H1 (cell line): ENCODE measurements around the gene ZBTB4. TPM values are rescaled to one million over a fixed set of nuclear protein-coding genes. Genes with fewer than 3 reads are reported as not detected.
A peak's percentile ranks its signal among the peaks of the same experiment; 100 is the strongest.
"Not testable (repeated sequence)": the region's sequence is repeated elsewhere in the genome, so short reads cannot be mapped to it uniquely, and the experiment has no call there.

Experiments used
- CTCF ChIA-PET: fragments of 300-600 bp; sonication (Branson Sonifier 250); formaldehyde crosslinking; loops from one replicate; lab custom pipeline; 2021; ENCODE audit not compliant: partially characterized antibody; lab: Charles Lee
- POLR2A ChIA-PET: fragments of 300-600 bp; sonication (Branson Sonifier 250); formaldehyde crosslinking; loops from one replicate; lab custom pipeline; 2021; ENCODE audit warnings: inconsistent platforms; ENCODE audit not compliant: partially characterized antibody; lab: Charles Lee
- DNase-seq, 2 experiments: peaks; one replicate each; pipeline versions ENCODE4 v3.0.0 to v3.0.0-alpha.2; 2010 to 2022; ENCODE audit warnings: low spot score in 2 of 2, low read depth in 1 of 2, mixed read lengths in 1 of 2
- FAIRE-seq: peaks from 2 replicates; lab custom pipeline; 2011; peaks lifted over from hg19 to GRCh38; lab: Jason Lieb, UNC
- H2AFZ ChIP-seq: 2 replicates; pipeline ENCODE4 v1.8.1; 2012; ENCODE audit warnings: low read length, inconsistent platforms
- H2AK5ac ChIP-seq: 2 replicates; pipeline ENCODE4 v1.6.1; 2013; ENCODE audit warnings: low read depth, low read length
- H2BK120ac ChIP-seq: replicated peaks from 2 replicates; pipeline ENCODE3; 2013; ENCODE audit warnings: low read depth, low read length, inconsistent platforms
- H2BK12ac ChIP-seq: 2 replicates; pipeline ENCODE4 v1.6.1; 2013; ENCODE audit warnings: low read depth, low read length
- H2BK15ac ChIP-seq: 2 replicates; pipeline ENCODE4 v1.6.1; 2013; ENCODE audit warnings: low read length
- H2BK20ac ChIP-seq: 2 replicates; pipeline ENCODE4 v1.6.1; 2013; ENCODE audit warnings: low read length
- H2BK5ac ChIP-seq: 2 replicates; pipeline ENCODE4 v1.6.1; 2013; ENCODE audit warnings: low read depth, low read length
- H3K14ac ChIP-seq: 2 replicates; pipeline ENCODE4 v1.6.1; 2013; ENCODE audit warnings: inconsistent platforms; ENCODE audit not compliant: insufficient read length
- H3K18ac ChIP-seq: 2 replicates; pipeline ENCODE4 v1.6.1; 2013; ENCODE audit warnings: low read length; ENCODE audit errors: extremely low read depth
- H3K23ac ChIP-seq: 2 replicates; pipeline ENCODE4 v1.6.1; 2013; ENCODE audit warnings: inconsistent platforms; ENCODE audit not compliant: insufficient read length
- H3K23me2 ChIP-seq: 2 replicates; pipeline ENCODE4 v1.6.1; 2013; ENCODE audit warnings: low read depth, low read length
- H3K27ac ChIP-seq: 2 replicates; pipeline ENCODE4 v1.6.1; 2011; ENCODE audit warnings: low read depth, low read length, inconsistent platforms
- H3K27me3 ChIP-seq, 4 experiments: replicated peaks in 1 of 4; 1 replicate in 1 of 4; 2 replicates in 3 of 4; pipeline versions ENCODE4 v1.6.1 to v1.8.1; 2011 to 2013; ENCODE audit warnings: low read length in 3 of 4, mild to moderate bottlenecking in 3 of 4, inconsistent platforms in 2 of 4, mixed read lengths in 2 of 4, moderate library complexity in 1 of 4; ENCODE audit not compliant: control insufficient read depth in 3 of 4, insufficient read depth in 3 of 4; ENCODE audit errors: extremely low read depth in 1 of 4
- H3K36me3 ChIP-seq, 4 experiments: 2 replicates each; pipeline versions ENCODE4 v1.6.1 to v1.8.1; 2011 to 2013; ENCODE audit warnings: mild to moderate bottlenecking in 4 of 4, low read length in 3 of 4, moderate library complexity in 2 of 4, control low read depth in 1 of 4, inconsistent platforms in 1 of 4; ENCODE audit not compliant: insufficient read depth in 4 of 4, control insufficient read depth in 2 of 4
- H3K4ac ChIP-seq: replicated peaks from 2 replicates; pipeline ENCODE3; 2013; ENCODE audit warnings: low read length, low read depth, mixed read lengths, inconsistent platforms; ENCODE audit not compliant: insufficient read length
- H3K4me1 ChIP-seq, 4 experiments: replicated peaks in 1 of 4; 1 replicate in 1 of 4; 2 replicates in 3 of 4; pipeline versions ENCODE4 v1.6.1 to v1.8.1; 2011 to 2013; ENCODE audit warnings: low read length in 3 of 4, inconsistent platforms in 2 of 4, mixed read lengths in 1 of 4; ENCODE audit not compliant: insufficient read depth in 4 of 4, control insufficient read depth in 3 of 4
- H3K4me2 ChIP-seq, 2 experiments: 2 replicates each; pipeline versions ENCODE4 v1.6.1 to v1.8.1; 2011 to 2013; ENCODE audit warnings: low read depth in 2 of 2, low read length in 2 of 2, control low read depth in 1 of 2, inconsistent platforms in 1 of 2, mild to moderate bottlenecking in 1 of 2; ENCODE audit not compliant: insufficient read depth in 1 of 2
- H3K4me3 ChIP-seq, 4 experiments: fragments of 200-600, 300-600 bp in 1 of 4; sonication (generic), shearing (Covaris generic), sonication (Bioruptor Twin) in 1 of 4; 2 replicates each; pipeline versions ENCODE4 v1.5.1 to v1.8.1; 2011 to 2016; ENCODE audit warnings: low read length in 4 of 4, low read depth in 3 of 4, control low read depth in 2 of 4, inconsistent platforms in 2 of 4, mild to moderate bottlenecking in 2 of 4, mixed read lengths in 1 of 4, moderate library complexity in 1 of 4; ENCODE audit not compliant: insufficient read depth in 2 of 4; ENCODE audit errors: extremely low read depth in 1 of 4
- H3K56ac ChIP-seq: replicated peaks from 2 replicates; pipeline ENCODE3; 2013; ENCODE audit warnings: low read depth, mild to moderate bottlenecking, mixed read lengths, low read length, inconsistent platforms; ENCODE audit not compliant: insufficient read length
- H3K79me1 ChIP-seq: 2 replicates; pipeline ENCODE4 v1.6.1; 2013; ENCODE audit warnings: low read depth, low read length, control low read depth
- H3K79me2 ChIP-seq, 2 experiments: 2 replicates each; pipeline versions ENCODE4 v1.6.1 to v1.8.1; 2012 to 2013; ENCODE audit warnings: low read length in 2 of 2, mild to moderate bottlenecking in 2 of 2, inconsistent platforms in 1 of 2; ENCODE audit not compliant: insufficient read depth in 2 of 2, control insufficient read depth in 1 of 2
- H3K9ac ChIP-seq, 4 experiments: replicated peaks in 1 of 4; 1 replicate in 1 of 4; 2 replicates in 3 of 4; pipeline versions ENCODE4 v1.6.1 to v1.8.1; 2011 to 2013; ENCODE audit warnings: low read depth in 3 of 4, low read length in 3 of 4, control low read depth in 2 of 4, mild to moderate bottlenecking in 2 of 4, moderate library complexity in 2 of 4, inconsistent platforms in 1 of 4; ENCODE audit errors: extremely low read depth in 1 of 4
- H3K9me3 ChIP-seq, 2 experiments: 2 replicates each; pipeline versions ENCODE4 v1.6.1 to v1.8.1; 2012 to 2013; ENCODE audit warnings: mild to moderate bottlenecking in 2 of 2, moderate library complexity in 2 of 2, control low read depth in 1 of 2, inconsistent platforms in 1 of 2, low read depth in 1 of 2, low read length in 1 of 2, mixed read lengths in 1 of 2; ENCODE audit not compliant: insufficient read depth in 2 of 2
- H4K20me1 ChIP-seq, 2 experiments: replicated peaks in 1 of 2; 2 replicates each; pipeline versions ENCODE3 to v1.8.1; 2011 to 2013; ENCODE audit warnings: inconsistent platforms in 2 of 2, low read length in 2 of 2, mild to moderate bottlenecking in 1 of 2; ENCODE audit not compliant: insufficient read depth in 2 of 2, control insufficient read depth in 1 of 2
- H4K5ac ChIP-seq: 2 replicates; pipeline ENCODE4 v1.6.1; 2013; ENCODE audit warnings: low read length, low read depth, mixed read lengths, inconsistent platforms; ENCODE audit not compliant: insufficient read length
- H4K8ac ChIP-seq: 2 replicates; pipeline ENCODE4 v1.8.0; 2013; ENCODE audit warnings: mild to moderate bottlenecking, moderate library complexity, low read length, inconsistent platforms; ENCODE audit not compliant: insufficient read depth; ENCODE audit errors: extremely low read depth
- H4K91ac ChIP-seq: replicated peaks from 2 replicates; pipeline ENCODE3; 2013; ENCODE audit warnings: low read length, mixed read lengths, inconsistent platforms; ENCODE audit not compliant: insufficient read length
- WGBS, 2 experiments: shearing (Covaris generic) in 1 of 2; methylation state at CpG; one replicate each; pipeline versions ENCODE4 v1.1.6 to v1.1.7; 2013 to 2015; ENCODE audit warnings: low lambda C conversion rate in 2 of 2, mixed read lengths in 2 of 2, inconsistent platforms in 1 of 2, low coverage in 1 of 2, missing lambda C conversion rate in 1 of 2; ENCODE audit not compliant: insufficient replicate concordance in 2 of 2, insufficient coverage in 1 of 2, insufficient read length in 1 of 2; ENCODE audit errors: extremely low coverage in 1 of 2, missing lambda C conversion rate in 1 of 2; 5-methylcytosine and 5-hydroxymethylcytosine counted together
- polyA plus RNA-seq, 7 experiments: library from polyadenylated mRNA; depleted of rRNA in 3 of 7; stranded (reverse) in 5 of 7; unstranded in 2 of 7; fragments of >200 nt in 5 of 7; fragments of 200-250 nt in 2 of 7; gene quantifications; 1 replicate in 5 of 7; 2 replicates in 1 of 7; 4 replicates in 1 of 7; pipeline versions ENCODE4 v1.2.1 to v1.2.3, GENCODE V29; 2011 to 2013; ENCODE audit warnings: missing spikeins in 2 of 7, mixed read lengths in 2 of 7
- total RNA-seq: library from RNA; stranded (reverse); fragmentation: NEBNext Ultra II Directional; extraction: Animal tissue kit (Norgen Biotek cat#: 25700); gene quantifications from 2 replicates; pipeline ENCODE4 v1.2.1, GENCODE V29; 2021

Gene ZBTB4
- total and polyA plus RNA-seq, 2 of the 8 experiments (the other 6 are each of a cell fraction or from before 2014, with no cell fraction given): 5.9 to 10.1 TPM

GRCh38 chr17:7481842-7482741, 2.7 kb upstream of the ZBTB4 start:
- not testable (repeated sequence) for H3K27ac ChIP-seq
- 90% methylated on average over 29 of the region's 31 CpGs; no CpG with 5 or more reads in 1 of the 2 experiments for WGBS, 2 experiments

More at GRCh38 chr17:7481842-7482741, 2.7 kb upstream of the ZBTB4 start:
- not testable (repeated sequence) for H2BK20ac ChIP-seq, H2BK120ac ChIP-seq, H3K79me1 ChIP-seq, H3K4me2 ChIP-seq, H3K9ac ChIP-seq, H4K91ac ChIP-seq, H3K9me3 ChIP-seq, H3K4me3 ChIP-seq, H3K56ac ChIP-seq, H3K14ac ChIP-seq, H3K4ac ChIP-seq, H4K8ac ChIP-seq, DNase-seq, FAIRE-seq, H4K5ac ChIP-seq, H2AFZ ChIP-seq, H2BK5ac ChIP-seq, H3K18ac ChIP-seq, H3K27me3 ChIP-seq, H3K36me3 ChIP-seq, H3K23ac ChIP-seq
- Histone ChIP-seq H3K4me1 (peaks cover 2 to 29% (median 22%) of the 10 kb centered on the region in 4 experiments), H2BK12ac (peak overlapping the region; percentile 80; the same call in 1 of the 2 replicates), H4K20me1 (peaks cover 4 to 10% of the 10 kb centered on the region in 2 experiments), H3K23me2 (peaks cover 22% of the 10 kb centered on the region), H2AK5ac (0 out of 2 replicates have a peak overlapping the region, but pooled peaks have one; percentile 75), H3K79me2 (peaks cover 15 to 39% of the 10 kb centered on the region in 2 experiments), H2BK15ac (0 out of 2 replicates have a peak overlapping the region, but pooled peaks have one; percentile 46)
- ChIA-PET POLR2A (interaction anchor here (0.6 to 14.3 kb wide), 6 partner anchors 17 to 126 kb away, joined by 3 to 339 read pairs (median 4); partner anchors contain the start of genes CHRNB1, FGF11, MPDU1 and TMEM102), CTCF (interaction anchor here (0.9 to 2.4 kb wide), 5 partner anchors 35 to 78 kb away, joined by 3 to 10 read pairs (median 4); partner anchors contain the start of gene TMEM102)
